Measurements from ENCODE around the gene FAM50B. TPM values are rescaled to one million over a fixed set of nuclear protein-coding genes. Genes with fewer than 3 reads are reported as not detected.
A peak's percentile ranks its signal among the peaks of the same experiment; 100 is the strongest.
"Not testable (repeated sequence)": the region's sequence is repeated elsewhere in the genome, so short reads cannot be mapped to it uniquely, and the experiment has no call there.

FAM50B gene
- total RNA-seq, 2 donors from 2014 or later, result 13.9 to 22.8 TPM

- Mint-ChIP-seq H3K4me1 (peaks cover 25% of the 10 kb centered on the region), H3K27ac (peak overlapping the region; percentile 100), H3K27me3 (no peaks in the 10 kb centered on the region), H3K4me3 (peak overlapping the region; percentile 96), H3K36me3 (ENCODE audit: low read depth) (peaks cover 38% of the 10 kb centered on the region), H3K9me3 (no peaks in the 10 kb centered on the region)
- ATAC-seq (replicated peaks), result peak; percentile 68
These were observed 1.5 kb downstream of the FAM50B start for GRCh38 chr6:3850451-3851203.

GRCh38 chr6:3851839-3852238 is 2.7 kb downstream of the FAM50B start:
- Mint-ChIP-seq H3K27ac (no peak overlapping the region), H3K9me3 (no peaks in the 10 kb centered on the region), H3K27me3 (no peaks in the 10 kb centered on the region), H3K36me3 (ENCODE audit: low read depth) (peaks cover 38% of the 10 kb centered on the region), H3K4me3 (peak overlapping the region; percentile 96), H3K4me1 (peaks cover 20% of the 10 kb centered on the region)
- no peak for ATAC-seq (replicated peaks)

GRCh38 chr6:3852391-3852790 is 3.2 kb downstream of the FAM50B start:
- Mint-ChIP-seq H3K27me3 (no peaks in the 10 kb centered on the region), H3K4me1 (peaks cover 15% of the 10 kb centered on the region), H3K4me3 (no peak overlapping the region), H3K36me3 (ENCODE audit: low read depth) (peaks cover 34% of the 10 kb centered on the region), H3K9me3 (no peaks in the 10 kb centered on the region), H3K27ac (no peak overlapping the region)
- no peak for ATAC-seq (replicated peaks)

- H3K27ac Mint-ChIP-seq, result no peak overlapping the region
- peaks cover 6% of the 10 kb centered on the region for H3K9me3 Mint-ChIP-seq
- H3K4me1 Mint-ChIP-seq, result no peaks in the 10 kb centered on the region
- H3K27me3 Mint-ChIP-seq, result no peaks in the 10 kb centered on the region
- H3K4me3 Mint-ChIP-seq, result no peak overlapping the region
- no peak for ATAC-seq (replicated peaks)
- H3K36me3 Mint-ChIP-seq (ENCODE audit: low read depth), result peaks cover 2% of the 10 kb centered on the region
These were observed 6.7 kb downstream of the FAM50B start for GRCh38 chr6:3855866-3856265.

GRCh38 chr6:3856576-3856975 is 7.4 kb downstream of the FAM50B start:
- ATAC-seq (replicated peaks), result no peak
- H3K27me3 Mint-ChIP-seq, result no peaks in the 10 kb centered on the region
- H3K4me3 Mint-ChIP-seq, result no peak overlapping the region
- H3K36me3 Mint-ChIP-seq (ENCODE audit: low read depth), result no peaks in the 10 kb centered on the region
- H3K27ac Mint-ChIP-seq, result no peak overlapping the region
- peaks cover 9% of the 10 kb centered on the region for H3K9me3 Mint-ChIP-seq
- no peaks in the 10 kb centered on the region for H3K4me1 Mint-ChIP-seq

GRCh38 chr6:3857468-3858456 is 8.6 kb downstream of the FAM50B start:
- peaks cover 9% of the 10 kb centered on the region for H3K9me3 Mint-ChIP-seq
- H3K27ac Mint-ChIP-seq, result no peak overlapping the region
- no peaks in the 10 kb centered on the region for H3K36me3 Mint-ChIP-seq (ENCODE audit: low read depth)
- no peak overlapping the region for H3K4me3 Mint-ChIP-seq
- H3K4me1 Mint-ChIP-seq, result no peaks in the 10 kb centered on the region
- H3K27me3 Mint-ChIP-seq, result no peaks in the 10 kb centered on the region
- ATAC-seq (replicated peaks), result no peak

- H3K4me3 Mint-ChIP-seq, result no peak overlapping the region
- H3K27me3 Mint-ChIP-seq, result no peaks in the 10 kb centered on the region
- no peaks in the 10 kb centered on the region for H3K36me3 Mint-ChIP-seq (ENCODE audit: low read depth)
- H3K27ac Mint-ChIP-seq, result no peak overlapping the region
- peaks cover 9% of the 10 kb centered on the region for H3K9me3 Mint-ChIP-seq
- no peak for ATAC-seq (replicated peaks)
- H3K4me1 Mint-ChIP-seq, result no peaks in the 10 kb centered on the region
These were observed 10.8 kb downstream of the FAM50B start for GRCh38 chr6:3859878-3860552.

GRCh38 chr6:3861424-3861823 is 12.3 kb downstream of the FAM50B start:
- Mint-ChIP-seq H3K4me1 (no peaks in the 10 kb centered on the region), H3K27ac (no peak overlapping the region), H3K4me3 (no peak overlapping the region), H3K9me3 (peaks cover 9% of the 10 kb centered on the region), H3K36me3 (ENCODE audit: low read depth) (no peaks in the 10 kb centered on the region), H3K27me3 (no peaks in the 10 kb centered on the region)
- ATAC-seq (replicated peaks), result no peak

GRCh38 chr6:3862038-3862437 is 12.9 kb downstream of the FAM50B start:
- H3K9me3 Mint-ChIP-seq, result peaks cover 9% of the 10 kb centered on the region
- no peaks in the 10 kb centered on the region for H3K27me3 Mint-ChIP-seq
- ATAC-seq (replicated peaks), result no peak
- H3K4me3 Mint-ChIP-seq, result no peak overlapping the region
- no peak overlapping the region for H3K27ac Mint-ChIP-seq
- no peaks in the 10 kb centered on the region for H3K36me3 Mint-ChIP-seq (ENCODE audit: low read depth)
- no peaks in the 10 kb centered on the region for H3K4me1 Mint-ChIP-seq

- H3K9me3 Mint-ChIP-seq; H3K27ac Mint-ChIP-seq; H3K36me3 Mint-ChIP-seq (ENCODE audit: low read depth); H3K4me1 Mint-ChIP-seq; H3K4me3 Mint-ChIP-seq; ATAC-seq (replicated peaks); H3K27me3 Mint-ChIP-seq: not testable (repeated sequence)
These were observed 14.1 kb downstream of the FAM50B start for GRCh38 chr6:3863322-3863721.

- Mint-ChIP-seq H3K27ac (no peak overlapping the region), H3K4me3 (no peak overlapping the region), H3K4me1 (peaks cover 29% of the 10 kb centered on the region), H3K27me3 (no peaks in the 10 kb centered on the region), H3K36me3 (ENCODE audit: low read depth) (no peaks in the 10 kb centered on the region), H3K9me3 (peaks cover 4% of the 10 kb centered on the region)
- no peak for ATAC-seq (replicated peaks)
These were observed 16.3 kb downstream of the FAM50B start for GRCh38 chr6:3865463-3865862.

GRCh38 chr6:3867641-3868502 is 18.7 kb downstream of the FAM50B start:
- H3K36me3 Mint-ChIP-seq (ENCODE audit: low read depth), result no peaks in the 10 kb centered on the region
- H3K27ac Mint-ChIP-seq, result peak overlapping the region; percentile 83
- peak; percentile 81 for ATAC-seq (replicated peaks)
- no peaks in the 10 kb centered on the region for H3K27me3 Mint-ChIP-seq
- no peaks in the 10 kb centered on the region for H3K9me3 Mint-ChIP-seq
- H3K4me1 Mint-ChIP-seq, result peaks cover 32% of the 10 kb centered on the region
- peak overlapping the region; percentile 65 for H3K4me3 Mint-ChIP-seq

- Mint-ChIP-seq H3K4me3 (peak overlapping the region; percentile 65), H3K36me3 (ENCODE audit: low read depth) (no peaks in the 10 kb centered on the region), H3K27ac (peak overlapping the region; percentile 83), H3K27me3 (no peaks in the 10 kb centered on the region), H3K9me3 (no peaks in the 10 kb centered on the region), H3K4me1 (peaks cover 32% of the 10 kb centered on the region)
- ATAC-seq (replicated peaks), result peak; percentile 27
These were observed 19.4 kb downstream of the FAM50B start for GRCh38 chr6:3868544-3868943.

- H3K9me3 Mint-ChIP-seq, result no peaks in the 10 kb centered on the region
- H3K4me3 Mint-ChIP-seq, result peak overlapping the region; percentile 65
- H3K27me3 Mint-ChIP-seq, result no peaks in the 10 kb centered on the region
- H3K27ac Mint-ChIP-seq, result peak overlapping the region; percentile 83
- H3K4me1 Mint-ChIP-seq, result peaks cover 32% of the 10 kb centered on the region
- no peaks in the 10 kb centered on the region for H3K36me3 Mint-ChIP-seq (ENCODE audit: low read depth)
- ATAC-seq (replicated peaks), result no peak
These were observed 20.1 kb downstream of the FAM50B start for GRCh38 chr6:3869284-3869631.

All from activated T-helper 17 cell treated with anti-CD3 and anti-CD28 coated beads, Interleukin-2, amount 50 U/mL, for 72 hours (primary cell).